ENCODE measurements around the gene TM2D1. TPM values are rescaled to one million over a fixed set of nuclear protein-coding genes. Genes with fewer than 3 reads are reported as not detected.

The TM2D1 gene
- total and polyA plus RNA-seq, 10 of the 15 experiments (the other 5 are each of a cell fraction or from before 2014, with no cell fraction given): 21.0 to 46.6 (median 36.7) TPM

GRCh38 chr1:61637470-61637869, 87.5 kb downstream of the TM2D1 start (continued):
- TF ChIP-seq PRDM15 (CRISPR knock-in tag; IDR thresholded peaks at IDR 0.05): no peak

GRCh38 chr1:61636814-61637213, 88.1 kb downstream of the TM2D1 start:
- BruUV-seq (replicated peaks): no TSS peak
- Histone ChIP-seq H3K9me3 (replicated peaks; ENCODE audit: control insufficient read depth, insufficient read depth, low read length) (no peaks in the 10 kb centered on the region), H4K20me1 (ENCODE audit: control insufficient read depth, insufficient read depth) (no peaks in the 10 kb centered on the region), H3K9ac (ENCODE audit: control insufficient read depth, insufficient read depth, low read length) (no peak overlapping the region), H3K4me1 (ENCODE audit: control insufficient read depth, insufficient read depth, low read length) (0 out of 2 replicates have a peak, but pooled peaks cover 4% of the 10 kb centered on the region), H3K27ac (ENCODE audit: control insufficient read depth, insufficient read depth) (no peak overlapping the region), H3K4me3 (no peak overlapping the region), H3K4me2 (ENCODE audit: control insufficient read depth, insufficient read depth) (no peak overlapping the region), H3K79me2 (ENCODE audit: control insufficient read depth, insufficient read depth, low read length) (no peaks in the 10 kb centered on the region), H3K36me3 (ENCODE audit: control insufficient read depth in 2 of 2, insufficient read depth in 2 of 2, low read length in 1 of 2) (no peaks in the 10 kb centered on the region), H2AFZ (ENCODE audit: control insufficient read depth, low read depth, low read length) (no peak overlapping the region), H3K27me3 (replicated peaks in 1 of 2; ENCODE audit: control insufficient read depth in 2 of 2, insufficient read depth in 2 of 2, low read length in 1 of 2) (no peaks in the 10 kb centered on the region; a peak in 1 of 4 replicates)
- POLR2A ChIA-PET: no interaction called here
- DNase-seq (ENCODE audit: low read depth, low spot score): no peak
- in situ Hi-C loops (cut with MboI): no loop called here
- TF ChIP-seq NFYB (IDR thresholded peaks at IDR 0.05; ENCODE audit: insufficient read depth, low read depth, low read length) (no peak), TCF3 (IDR thresholded peaks at IDR 0.05; ENCODE audit: borderline replicate concordance, insufficient read depth, low read depth, low read length) (no peak), STAT1 (conservative IDR thresholded peaks at IDR 0.05) (no peak), SREBF1 (IDR thresholded peaks at IDR 0.05; ENCODE audit: low read length) (no peak), SMC3 (IDR thresholded peaks at IDR 0.05; ENCODE audit: borderline replicate concordance, low read length) (no peak), KLF5 (IDR thresholded peaks at IDR 0.05; ENCODE audit: partially characterized antibody) (no peak), RAD51 (IDR thresholded peaks at IDR 0.05) (no peak), TAF1 (IDR thresholded peaks at IDR 0.05; ENCODE audit: borderline replicate concordance, low read depth, low read length) (no peak), HDGF (IDR thresholded peaks at IDR 0.05) (no peak), SMARCA5 (IDR thresholded peaks at IDR 0.05) (no peak)
- intact Hi-C loops (cut with micrococcal nuclease; ENCODE audit: unreplicated experiment): no loop called here
- CTCF ChIA-PET: no interaction called here
- FAIRE-seq: no peak
- no peak for ATAC-seq
- SMC1A ChIA-PET (ENCODE audit: uncharacterized antibody, unreplicated experiment): interaction anchor here (0.5 to 0.6 kb wide), 2 partner anchors 15 to 788 kb away, joined by 3 read pairs; no protein-coding TSS in a partner anchor
- WGBS (ENCODE audit: insufficient coverage, insufficient replicate concordance, low lambda C conversion rate, missing lambda C conversion rate): 30% methylated on average over 3 of the region's 3 CpGs
- RAD21 ChIA-PET (ENCODE audit: unreplicated experiment): no interaction called here

All from GM12878 (cell line).